ENCODE results near the gene ESRRA. TPM values are rescaled to one million over a fixed set of nuclear protein-coding genes. Genes with fewer than 3 reads are reported as not detected.
A peak's percentile ranks its signal among the peaks of the same experiment; 100 is the strongest.

Gene ESRRA
- total and polyA plus RNA-seq, 12 donors: 18.2 to 74.4 (median 54.5) TPM

- WGBS, 4 donors: 24 to 53% (median 34%) methylated on average over 15 to 37 of the region's 40 CpGs
- Histone ChIP-seq H3K27me3 (peaks cover 7% of the 10 kb centered on the region), H3K9me3 (replicated peaks in 1 of 3) (no peaks in the 10 kb centered on the region), H3K27ac (peak overlapping the region in 3 of 5 donors; percentile 77 to 94 (median 93)), H3K36me3 (replicated peaks in 1 of 2) (peaks cover 0 to 3% of the 10 kb centered on the region in 2 donors), H3K4me1 (replicated peaks in 1 of 2) (peaks cover 15 to 19% of the 10 kb centered on the region in 2 donors), H3K4me3 (peak overlapping the region in 2 of 4 donors; percentile 86 to 93)
- intact Hi-C loops (cut with DNase I): no loop called here
- TF ChIP-seq POLR2A (IDR thresholded peaks at IDR 0.05): no peak
- no peak for TF ChIP-seq CTCF (IDR thresholded peaks at IDR 0.05)
- peak in 4 of 7 donors; percentile 36 to 62 (median 46) for DNase-seq
Measured at GRCh38 chr11:64285885-64286800, 19.2 kb upstream of the ESRRA start.

GRCh38 chr11:64286801-64287159 is 18.5 kb upstream of the ESRRA start:
- intact Hi-C loops (cut with DNase I): no loop called here
- no peak for DNase-seq
- whole genome bisulfite sequencing, 4 donors: 53 to 73% (median 61%) methylated on average over 9 of the region's 9 CpGs
- H3K4me1 ChIP-seq (replicated peaks in 1 of 2): peaks cover 15 to 21% of the 10 kb centered on the region in 2 donors
- no peak for TF ChIP-seq POLR2A (IDR thresholded peaks at IDR 0.05)
- no peak for TF ChIP-seq CTCF (IDR thresholded peaks at IDR 0.05)
- no peak overlapping the region for H3K27ac ChIP-seq
- peaks cover 0 to 3% of the 10 kb centered on the region in 2 donors for H3K36me3 ChIP-seq (replicated peaks in 1 of 2)
- H3K9me3 ChIP-seq (replicated peaks in 1 of 3): no peaks in the 10 kb centered on the region
- H3K27me3 ChIP-seq: peaks cover 13% of the 10 kb centered on the region
- no peak overlapping the region for H3K4me3 ChIP-seq

- 94 to 98% (median 94%) methylated on average over 20 to 33 of the region's 33 CpGs for WGBS, 4 donors
- Histone ChIP-seq H3K27me3 (peaks cover 23% of the 10 kb centered on the region), H3K27ac (no peak overlapping the region), H3K4me1 (replicated peaks in 1 of 2) (peaks cover 15 to 29% of the 10 kb centered on the region in 2 donors), H3K9me3 (replicated peaks in 1 of 3) (no peaks in the 10 kb centered on the region), H3K36me3 (replicated peaks in 1 of 2) (no peaks in the 10 kb centered on the region), H3K4me3 (no peak overlapping the region)
- no peak for TF ChIP-seq CTCF (IDR thresholded peaks at IDR 0.05)
- no peak for TF ChIP-seq POLR2A (IDR thresholded peaks at IDR 0.05)
- intact Hi-C loops (cut with DNase I): no loop called here
- no peak for DNase-seq
Measured at GRCh38 chr11:64287676-64288352, 17.5 kb upstream of the ESRRA start.

- no peak overlapping the region for H3K4me3 ChIP-seq
- H3K9me3 ChIP-seq (replicated peaks in 1 of 3): no peaks in the 10 kb centered on the region
- DNase-seq: no peak
- 90 to 94% (median 90%) methylated on average over 4 to 9 of the region's 9 CpGs for WGBS, 4 donors
- H3K27me3 ChIP-seq: peaks cover 29% of the 10 kb centered on the region
- no peaks in the 10 kb centered on the region for H3K36me3 ChIP-seq (replicated peaks in 1 of 2)
- intact Hi-C loops (cut with DNase I): no loop called here
- TF ChIP-seq POLR2A (IDR thresholded peaks at IDR 0.05) (no peak), CTCF (IDR thresholded peaks at IDR 0.05) (no peak)
- H3K27ac ChIP-seq: no peak overlapping the region
- H3K4me1 ChIP-seq (replicated peaks in 1 of 2): peaks cover 14 to 26% of the 10 kb centered on the region in 2 donors
Measured at GRCh38 chr11:64288353-64288750, 17.0 kb upstream of the ESRRA start.
